ENCODE results near the gene LAMA3.
A peak's percentile ranks its signal among the peaks of the same experiment; 100 is the strongest.

Gene LAMA3

DNA sequence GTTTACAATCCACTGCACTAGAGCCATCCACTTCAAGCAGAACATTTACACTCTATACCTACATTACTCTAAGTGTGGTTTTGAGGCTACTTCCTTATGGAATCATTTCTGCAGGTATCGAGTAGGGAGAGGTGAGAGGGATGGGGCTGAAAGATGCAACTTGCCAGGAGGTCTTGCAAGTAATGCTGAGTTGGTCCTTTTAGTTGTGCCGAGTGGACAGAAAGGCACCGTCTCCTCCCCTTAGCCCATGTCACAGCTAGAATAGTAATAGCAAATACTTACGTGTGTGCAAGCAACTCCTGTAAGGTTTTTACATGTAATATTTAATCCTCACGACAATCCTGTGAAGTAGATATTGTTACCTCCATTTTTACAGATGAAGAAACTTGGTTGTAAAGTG lies 166.5 kb downstream of the LAMA3 start:
- DNase-seq: no peak

DNA sequence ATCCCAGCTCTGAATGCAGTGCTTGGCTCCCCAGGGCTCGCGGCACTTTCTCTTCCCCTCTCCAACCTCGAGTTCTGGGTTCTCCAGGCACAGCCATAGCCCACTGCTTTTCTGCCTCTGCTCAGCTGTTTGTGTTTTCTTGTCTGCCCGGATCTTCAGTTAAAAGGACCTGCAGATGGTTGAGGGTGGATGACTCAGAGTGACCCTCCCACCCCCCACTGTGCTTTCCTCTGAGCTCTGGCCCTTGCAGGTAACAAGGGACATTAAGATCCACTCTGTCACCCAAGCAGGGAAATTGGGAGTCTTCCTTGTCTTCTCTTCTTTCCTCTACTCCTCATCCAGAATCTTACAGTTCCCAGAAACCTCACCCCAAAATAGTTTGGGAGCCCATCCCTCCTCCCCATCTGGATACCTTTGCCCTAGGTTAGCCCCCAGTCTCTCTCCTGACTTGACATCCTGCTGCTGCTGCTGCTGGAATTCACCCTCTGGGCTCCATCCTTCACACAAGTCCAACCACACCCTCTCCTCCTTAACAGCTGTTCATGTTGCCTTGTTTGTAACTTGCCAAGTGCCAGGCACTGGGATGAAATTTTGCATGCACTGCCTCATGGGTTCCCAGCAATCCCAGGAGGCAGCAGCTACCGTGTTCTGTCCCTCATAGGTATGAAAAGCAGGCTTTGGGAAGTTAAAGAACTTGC lies 167.4 kb downstream of the LAMA3 start:
- no peak for DNase-seq

GRCh38 chr18:23857164-23857552 lies 167.9 kb downstream of the LAMA3 start:
- no peak for DNase-seq

- no peak for DNase-seq
Measured at GRCh38 chr18:23857756-23858155, 168.5 kb downstream of the LAMA3 start.

GRCh38 chr18:23859466-23860336 lies 170.4 kb downstream of the LAMA3 start:
- no peak for DNase-seq

DNA sequence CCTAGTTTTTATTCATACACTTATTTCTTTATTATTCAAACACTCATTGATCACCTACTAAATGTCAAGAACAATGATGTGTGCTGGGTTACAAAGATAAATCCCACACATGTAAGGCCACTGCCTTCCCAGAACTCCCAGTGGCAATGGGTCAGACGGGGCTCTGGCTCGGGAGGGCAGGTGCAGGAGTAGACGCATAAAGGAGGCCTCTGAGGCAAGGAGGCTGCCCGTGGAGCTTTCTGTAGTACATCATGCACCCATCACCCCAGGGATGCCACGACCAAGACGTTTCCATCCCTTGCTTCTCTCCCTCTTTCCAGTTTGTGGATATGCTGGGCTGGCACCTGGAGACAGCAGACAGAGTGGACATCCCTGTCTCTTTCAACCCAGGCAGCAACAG lies 172.1 kb downstream of the LAMA3 start:
- DNase-seq: no peak

DNA sequence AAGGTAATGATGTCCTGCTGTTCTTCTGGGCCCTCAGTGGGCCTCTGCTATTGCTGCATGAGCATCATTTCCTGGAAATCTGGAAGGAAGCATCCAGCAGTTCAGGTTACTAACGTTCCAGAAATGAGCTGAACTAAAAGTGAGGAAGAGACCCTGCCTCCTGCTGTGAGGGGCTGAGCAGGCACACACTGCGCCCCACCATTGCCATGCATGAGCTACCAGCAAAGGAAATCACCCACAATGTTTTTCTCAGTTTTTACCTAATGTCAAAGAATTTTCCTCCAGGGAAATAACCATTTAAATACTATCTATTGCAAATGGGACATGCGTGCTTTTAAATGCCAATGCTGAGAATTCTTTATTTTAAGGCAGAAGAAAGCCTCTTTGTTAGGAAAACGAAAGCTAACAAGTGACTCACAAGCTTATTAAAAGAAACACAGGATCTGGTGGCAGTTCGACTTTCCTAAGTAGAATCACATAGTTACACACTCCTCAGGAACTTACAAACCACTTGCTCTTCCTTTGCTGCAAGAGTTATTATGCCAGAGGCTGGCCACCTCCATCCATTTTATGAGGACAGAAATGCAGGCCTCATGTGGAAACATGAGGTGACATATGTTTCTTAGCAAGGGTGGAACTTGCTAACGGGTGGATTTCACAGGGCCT lies 172.7 kb downstream of the LAMA3 start:
- no peak for DNase-seq

DNA sequence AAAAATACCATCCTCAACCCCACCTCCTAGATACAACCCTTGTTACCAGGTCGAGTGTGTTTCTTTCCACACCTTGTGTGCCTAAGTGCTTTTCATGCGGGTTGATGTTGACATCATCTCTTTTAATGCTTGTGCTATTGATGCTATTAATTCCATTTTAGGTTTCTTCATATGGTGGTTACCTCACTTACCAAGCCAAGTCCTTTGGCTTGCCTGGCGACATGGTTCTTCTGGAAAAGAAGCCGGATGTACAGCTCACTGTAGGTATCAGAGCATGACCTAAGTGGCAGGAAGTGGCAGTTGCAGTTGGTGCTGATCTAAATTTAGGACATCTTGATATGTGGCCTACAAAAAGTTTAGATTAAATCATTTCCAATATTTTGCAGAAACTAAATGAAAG lies 175.4 kb downstream of the LAMA3 start:
- peak; percentile 10 to 11 for DNase-seq

DNA sequence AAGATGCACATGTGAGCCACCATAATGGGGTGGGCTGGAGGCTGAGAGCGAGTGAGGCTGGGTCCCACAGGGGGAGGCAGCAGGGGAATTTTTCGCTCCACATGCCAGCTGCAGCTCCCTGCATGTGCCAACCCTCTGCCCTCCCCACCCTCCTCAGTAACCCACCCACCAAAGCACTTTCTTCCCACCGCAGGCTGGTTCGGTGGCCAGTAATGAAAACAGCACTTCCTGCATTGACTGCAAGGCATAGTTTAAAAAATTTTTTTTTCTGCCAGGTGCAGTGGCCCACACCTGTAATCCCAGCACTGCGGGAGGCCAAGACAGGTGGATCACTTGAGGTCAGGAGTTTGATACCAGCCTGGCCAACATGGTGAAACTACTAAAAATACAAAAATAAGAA lies 177.8 kb downstream of the LAMA3 start:
- no peak for DNase-seq

GRCh38 chr18:23868136-23868785 lies 179.0 kb downstream of the LAMA3 start:
- no peak for DNase-seq

GRCh38 chr18:23870676-23871380 lies 181.6 kb downstream of the LAMA3 start:
- DNase-seq: no peak

- peak; percentile 60 to 62 for DNase-seq
Measured at GRCh38 chr18:23871410-23871809, 182.2 kb downstream of the LAMA3 start.

- peak; percentile 50 to 51 for DNase-seq
Measured at GRCh38 chr18:23872701-23873550, 183.7 kb downstream of the LAMA3 start.

DNA sequence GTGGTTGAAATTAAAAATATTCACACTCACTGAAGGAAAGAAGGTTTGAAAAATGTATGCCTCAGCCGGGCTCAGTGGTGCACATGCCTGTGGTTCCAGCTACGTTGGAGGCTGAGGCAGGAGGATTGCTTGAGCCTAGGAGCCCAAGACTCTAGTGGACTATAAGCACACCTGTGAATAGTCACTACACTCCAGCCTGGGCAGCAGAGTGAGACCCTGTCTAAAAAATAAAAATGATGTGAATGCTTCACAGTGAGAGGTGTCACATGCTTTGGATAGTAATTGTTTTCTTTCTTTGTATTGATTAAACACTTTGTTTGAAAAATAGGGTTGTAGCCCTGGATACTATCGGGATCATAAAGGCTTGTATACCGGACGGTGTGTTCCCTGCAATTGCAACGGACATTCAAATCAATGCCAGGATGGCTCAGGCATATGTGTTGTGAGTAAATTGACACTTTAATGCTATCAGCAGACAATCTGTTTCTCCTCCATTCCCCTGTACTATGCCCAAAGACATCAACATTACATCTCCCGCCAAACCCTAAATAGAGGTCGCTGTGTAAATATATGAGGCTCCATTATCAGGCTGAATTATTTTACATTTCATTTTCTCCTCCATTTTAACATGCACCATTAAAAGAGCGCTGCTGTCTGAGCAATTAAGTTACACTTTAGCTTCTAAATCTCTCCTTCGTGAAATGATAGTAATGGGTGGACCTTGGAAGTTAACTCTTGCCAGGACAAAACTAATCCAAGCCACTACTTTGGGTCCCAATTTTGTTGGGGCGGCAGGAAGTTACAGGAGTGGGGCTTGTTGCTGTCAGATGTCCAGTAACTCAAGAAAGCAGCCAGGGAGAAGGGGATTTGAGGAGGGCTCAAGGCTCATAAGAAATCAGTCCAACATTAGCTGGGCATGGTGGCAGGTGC lies 187.0 kb downstream of the LAMA3 start:
- DNase-seq: no peak

- DNase-seq: no peak
Measured at GRCh38 chr18:23876921-23877320, 187.7 kb downstream of the LAMA3 start.

DNA sequence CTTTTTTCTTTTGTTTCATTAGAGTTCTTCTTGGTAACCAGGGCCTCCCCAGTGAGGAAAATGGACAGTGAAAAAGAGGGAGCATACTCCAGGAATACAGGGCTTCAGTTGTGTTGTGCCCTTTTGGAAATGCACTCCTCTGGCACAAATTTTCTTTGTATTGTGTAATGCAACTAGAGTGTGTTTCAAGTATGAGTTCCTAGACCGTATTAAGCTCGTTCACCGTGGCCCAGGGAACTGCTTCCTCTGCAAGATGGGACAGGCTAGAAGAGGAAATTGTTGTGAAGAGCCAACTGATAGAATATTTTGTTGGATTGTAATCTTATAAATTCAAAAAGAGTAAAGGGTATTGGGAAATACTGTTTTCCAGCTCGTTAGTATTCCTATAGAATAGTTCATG lies 188.1 kb downstream of the LAMA3 start:
- DNase-seq: no peak

GRCh38 chr18:23878336-23878900 lies 189.2 kb downstream of the LAMA3 start:
- DNase-seq: no peak

- DNase-seq: no peak
Measured at GRCh38 chr18:23879126-23879525, 189.9 kb downstream of the LAMA3 start.

DNA sequence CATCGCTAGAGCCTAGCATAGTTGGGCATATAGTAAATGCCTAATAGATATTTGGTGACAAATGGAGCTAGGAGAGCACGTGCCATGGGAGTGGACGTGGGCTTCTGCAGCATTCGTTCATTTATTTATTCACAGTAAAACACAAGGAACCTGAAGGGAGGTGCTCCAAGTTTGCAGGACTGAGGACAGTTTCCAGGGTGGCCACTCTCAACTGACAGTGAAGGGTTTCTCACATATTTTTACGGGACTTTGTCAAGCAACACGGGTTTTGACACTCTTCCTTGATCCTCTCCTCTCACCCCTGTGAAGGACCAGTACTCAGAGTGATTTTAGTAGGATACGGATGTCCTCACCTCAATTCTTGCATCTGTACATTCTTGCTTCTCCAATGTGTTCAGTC lies 190.3 kb downstream of the LAMA3 start:
- no peak for DNase-seq

GRCh38 chr18:23879966-23880565 lies 190.8 kb downstream of the LAMA3 start:
- no peak for DNase-seq
